Skeletal muscle tissue (tissue), 4 donors: ENCODE measurements around the gene DDX20. TPM values are rescaled to one million over a fixed set of nuclear protein-coding genes. Genes with fewer than 3 reads are reported as not detected.

ENCODE experiments used
- H3K27ac ChIP-seq: one replicate; pipeline ENCODE4 v1.7.0; 2013; ENCODE audit warnings: mild to moderate bottlenecking, low read depth, low read length, inconsistent platforms
- H3K27me3 ChIP-seq, 3 donors: one replicate each; pipeline ENCODE4 v1.7.0; 2013; ENCODE audit warnings: low read length in 3 of 3; ENCODE audit not compliant: control insufficient read depth in 3 of 3, insufficient read depth in 3 of 3
- H3K36me3 ChIP-seq, 3 donors: one replicate each; pipeline ENCODE4 v1.7.0; 2013; ENCODE audit warnings: low read length in 3 of 3; ENCODE audit not compliant: control insufficient read depth in 3 of 3, insufficient read depth in 3 of 3
- H3K4me1 ChIP-seq, 3 donors: one replicate each; pipeline ENCODE4 v1.7.0; 2013; ENCODE audit warnings: low read length in 3 of 3, mild to moderate bottlenecking in 3 of 3; ENCODE audit not compliant: control insufficient read depth in 3 of 3, insufficient read depth in 3 of 3
- H3K4me3 ChIP-seq, 3 donors: one replicate each; pipeline ENCODE4 v1.7.0; 2013; ENCODE audit warnings: low read length in 3 of 3
- H3K9ac ChIP-seq, 3 donors: one replicate each; pipeline ENCODE4 v1.7.0; 2013; ENCODE audit warnings: low read length in 3 of 3, mild to moderate bottlenecking in 3 of 3, moderate library complexity in 2 of 3, low read depth in 1 of 3
- H3K9me3 ChIP-seq, 3 donors: one replicate each; pipeline ENCODE4 v1.7.0; 2013; ENCODE audit warnings: low read length in 3 of 3; ENCODE audit not compliant: control insufficient read depth in 3 of 3
- total RNA-seq: library from RNA; depleted of rRNA; stranded (reverse); fragments of >200 nt; gene quantifications from one replicate; pipeline ENCODE4 v1.2.3, GENCODE V29; 2014
- donor health status: Osteomylitis.

The DDX20 gene
- total RNA-seq, result 12.0 TPM

GRCh38 chr1:111755331-111756123 lies at the start of gene DDX20:
DDX20 (plus strand) TSS chr1:111755901; CDS start chr1:111755925, 24 bp downstream.
- Histone ChIP-seq H3K9me3 (no peaks in the 10 kb centered on the region), H3K4me3 (peak within 1 kb of the TSS; percentile 90 to 96 (median 95)), H3K4me1 (peaks cover 10 to 25% (median 14%) of the 10 kb centered on the region in 3 donors), H3K36me3 (peaks cover 0 to 11% (median 10%) of the 10 kb centered on the region in 3 donors), H3K9ac (peak within 1 kb of the TSS; percentile 90 to 94 (median 90)), H3K27ac (peak within 1 kb of the TSS; percentile 96), H3K27me3 (no peaks in the 10 kb centered on the region)

- no peaks in the 10 kb centered on the region for H3K9me3 ChIP-seq
- H3K36me3 ChIP-seq, result peaks cover 20 to 56% (median 46%) of the 10 kb centered on the region in 3 donors
- no peaks in the 10 kb centered on the region for H3K4me1 ChIP-seq
- H3K27ac ChIP-seq, result no peak overlapping the region
- no peaks in the 10 kb centered on the region for H3K27me3 ChIP-seq
- no peak overlapping the region for H3K4me3 ChIP-seq
- H3K9ac ChIP-seq, result no peak overlapping the region
Observed at GRCh38 chr1:111706921-111707320, 48.8 kb upstream of the DDX20 start.

GRCh38 chr1:111707906-111708305 lies 47.8 kb upstream of the DDX20 start:
- no peaks in the 10 kb centered on the region for H3K4me1 ChIP-seq
- H3K27ac ChIP-seq, result no peak overlapping the region
- H3K36me3 ChIP-seq, result peaks cover 16 to 52% (median 39%) of the 10 kb centered on the region in 3 donors
- no peak overlapping the region for H3K4me3 ChIP-seq
- H3K9me3 ChIP-seq, result no peaks in the 10 kb centered on the region
- no peak overlapping the region for H3K9ac ChIP-seq
- H3K27me3 ChIP-seq, result no peaks in the 10 kb centered on the region

- Histone ChIP-seq H3K4me1 (no peaks in the 10 kb centered on the region), H3K27ac (no peak overlapping the region), H3K9me3 (no peaks in the 10 kb centered on the region), H3K36me3 (peaks cover 11 to 35% (median 24%) of the 10 kb centered on the region in 3 donors), H3K27me3 (no peaks in the 10 kb centered on the region), H3K9ac (no peak overlapping the region), H3K4me3 (no peak overlapping the region)
Observed at GRCh38 chr1:111709986-111710385, 45.7 kb upstream of the DDX20 start.

GRCh38 chr1:111716333-111716732 lies 39.4 kb upstream of the DDX20 start:
- H3K9me3 ChIP-seq, result no peaks in the 10 kb centered on the region
- peaks cover 25 to 26% (median 25%) of the 10 kb centered on the region in 3 donors for H3K4me1 ChIP-seq
- no peak overlapping the region for H3K4me3 ChIP-seq
- H3K9ac ChIP-seq, result no peak overlapping the region
- no peaks in the 10 kb centered on the region for H3K27me3 ChIP-seq
- H3K36me3 ChIP-seq, result no peaks in the 10 kb centered on the region
- H3K27ac ChIP-seq, result no peak overlapping the region

GRCh38 chr1:111717450-111717849 lies 38.3 kb upstream of the DDX20 start:
- Histone ChIP-seq H3K27ac (no peak overlapping the region), H3K27me3 (no peaks in the 10 kb centered on the region), H3K36me3 (no peaks in the 10 kb centered on the region), H3K4me1 (peaks cover 35 to 37% (median 36%) of the 10 kb centered on the region in 3 donors), H3K4me3 (no peak overlapping the region), H3K9me3 (no peaks in the 10 kb centered on the region), H3K9ac (no peak overlapping the region)

GRCh38 chr1:111719135-111719534 lies 36.6 kb upstream of the DDX20 start:
- peaks cover 35 to 52% (median 37%) of the 10 kb centered on the region in 3 donors for H3K4me1 ChIP-seq

GRCh38 chr1:111719674-111720132 lies 36.0 kb upstream of the DDX20 start:
- H3K9ac ChIP-seq, result peak overlapping the region in 1 of 3 donors; percentile 43
- H3K27ac ChIP-seq, result peak overlapping the region; percentile 69
- H3K4me1 ChIP-seq, result peaks cover 39 to 57% (median 42%) of the 10 kb centered on the region in 3 donors
- peak overlapping the region in 1 of 3 donors; percentile 40 for H3K4me3 ChIP-seq
- H3K9me3 ChIP-seq, result no peaks in the 10 kb centered on the region
- H3K36me3 ChIP-seq, result no peaks in the 10 kb centered on the region
- no peaks in the 10 kb centered on the region for H3K27me3 ChIP-seq

More at GRCh38 chr1:111719135-111719534, 36.6 kb upstream of the DDX20 start:
- H3K9ac ChIP-seq, result no peak overlapping the region
- peak overlapping the region; percentile 69 for H3K27ac ChIP-seq
- H3K9me3 ChIP-seq, result no peaks in the 10 kb centered on the region
- H3K27me3 ChIP-seq, result no peaks in the 10 kb centered on the region
- no peaks in the 10 kb centered on the region for H3K36me3 ChIP-seq
- H3K4me3 ChIP-seq, result no peak overlapping the region

- Histone ChIP-seq H3K27me3 (no peaks in the 10 kb centered on the region), H3K27ac (peak overlapping the region; percentile 69), H3K9me3 (no peaks in the 10 kb centered on the region), H3K4me1 (peaks cover 47 to 64% (median 49%) of the 10 kb centered on the region in 3 donors), H3K4me3 (peak overlapping the region in 2 of 3 donors; percentile 31 to 40), H3K36me3 (no peaks in the 10 kb centered on the region), H3K9ac (peak overlapping the region in 2 of 3 donors; percentile 43 to 65)
Observed at GRCh38 chr1:111720274-111720976, 35.3 kb upstream of the DDX20 start.
